ENCODE data around the gene RAB1B. TPM values are rescaled to one million over a fixed set of nuclear protein-coding genes. Genes with fewer than 3 reads are reported as not detected.

The RAB1B gene
- total RNA-seq, 2 donors from 2014 or later, result 122 to 126 TPM

GRCh38 chr11:66261578-66261977, 6.9 kb upstream of the RAB1B start:
- H3K9me3 ChIP-seq (ENCODE audit: control insufficient read depth, low read length), result no peaks in the 10 kb centered on the region
- no peak for DNase-seq
- Mint-ChIP-seq H3K27me3 (ENCODE audit: insufficient read depth) (no peaks in the 10 kb centered on the region), H3K4me1 (peaks cover 2% of the 10 kb centered on the region), H3K36me3 (ENCODE audit: low read depth) (peaks cover 43% of the 10 kb centered on the region), H3K4me3 (no peak overlapping the region), H3K27ac (no peak overlapping the region), H3K9me3 (no peaks in the 10 kb centered on the region)
- no peak overlapping the region for H3K4me3 ChIP-seq (ENCODE audit: low read length)
- WGBS, 2 experiments (ENCODE audit: insufficient coverage in 1 of 2, insufficient read length in 1 of 2), result 94 to 98% methylated on average over 13 to 16 of the region's 16 CpGs
- H3K27me3 ChIP-seq (ENCODE audit: control insufficient read depth, insufficient read depth, low read length, poor library complexity, severe bottlenecking), result no peaks in the 10 kb centered on the region
- H3K27ac ChIP-seq (ENCODE audit: low read depth, low read length), result no peak overlapping the region
- peaks cover 51% of the 10 kb centered on the region for H3K36me3 ChIP-seq (ENCODE audit: control insufficient read depth, insufficient read depth, low read length)
- H3K9ac ChIP-seq (ENCODE audit: extremely low read depth, low read length, poor library complexity, severe bottlenecking), result no peak overlapping the region
- TF ChIP-seq CTCF (conservative IDR thresholded peaks at IDR 0.05), result no peak
- H3K4me1 ChIP-seq (ENCODE audit: control insufficient read depth, insufficient read depth, low read length), result no peaks in the 10 kb centered on the region

GRCh38 chr11:66262191-66262590, 6.2 kb upstream of the RAB1B start:
- Mint-ChIP-seq H3K4me3 (no peak overlapping the region), H3K27ac (no peak overlapping the region), H3K36me3 (ENCODE audit: low read depth) (peaks cover 47% of the 10 kb centered on the region), H3K9me3 (no peaks in the 10 kb centered on the region), H3K27me3 (ENCODE audit: insufficient read depth) (no peaks in the 10 kb centered on the region), H3K4me1 (peaks cover 4% of the 10 kb centered on the region)
- Histone ChIP-seq H3K9me3 (ENCODE audit: control insufficient read depth, low read length) (no peaks in the 10 kb centered on the region), H3K9ac (ENCODE audit: extremely low read depth, low read length, poor library complexity, severe bottlenecking) (no peak overlapping the region), H3K27ac (ENCODE audit: low read depth, low read length) (no peak overlapping the region), H3K36me3 (ENCODE audit: control insufficient read depth, insufficient read depth, low read length) (peaks cover 54% of the 10 kb centered on the region), H3K4me1 (ENCODE audit: control insufficient read depth, insufficient read depth, low read length) (no peaks in the 10 kb centered on the region), H3K4me3 (ENCODE audit: low read length) (no peak overlapping the region), H3K27me3 (ENCODE audit: control insufficient read depth, insufficient read depth, low read length, poor library complexity, severe bottlenecking) (no peaks in the 10 kb centered on the region)
- 92 to 95% methylated on average over 3 to 5 of the region's 5 CpGs for WGBS, 2 experiments (ENCODE audit: insufficient coverage in 1 of 2, insufficient read length in 1 of 2)
- DNase-seq, result no peak
- TF ChIP-seq CTCF (conservative IDR thresholded peaks at IDR 0.05), result no peak

GRCh38 chr11:66262696-66263095, 5.7 kb upstream of the RAB1B start:
- no peak overlapping the region for H3K9ac ChIP-seq (ENCODE audit: extremely low read depth, low read length, poor library complexity, severe bottlenecking)
- H3K4me1 Mint-ChIP-seq, result peaks cover 5% of the 10 kb centered on the region
- 96 to 99% methylated on average over 8 to 12 of the region's 12 CpGs for WGBS, 2 experiments (ENCODE audit: insufficient coverage in 1 of 2, insufficient read length in 1 of 2)
- H3K4me3 Mint-ChIP-seq, result no peak overlapping the region
- no peak overlapping the region for H3K4me3 ChIP-seq (ENCODE audit: low read length)
- no peak for TF ChIP-seq CTCF (conservative IDR thresholded peaks at IDR 0.05)
- no peak for DNase-seq
- H3K4me1 ChIP-seq (ENCODE audit: control insufficient read depth, insufficient read depth, low read length), result no peaks in the 10 kb centered on the region
- H3K27me3 ChIP-seq (ENCODE audit: control insufficient read depth, insufficient read depth, low read length, poor library complexity, severe bottlenecking), result no peaks in the 10 kb centered on the region
- H3K36me3 ChIP-seq (ENCODE audit: control insufficient read depth, insufficient read depth, low read length), result peaks cover 54% of the 10 kb centered on the region
- peaks cover 47% of the 10 kb centered on the region for H3K36me3 Mint-ChIP-seq (ENCODE audit: low read depth)
- no peaks in the 10 kb centered on the region for H3K27me3 Mint-ChIP-seq (ENCODE audit: insufficient read depth)
- no peak overlapping the region for H3K27ac Mint-ChIP-seq
- no peaks in the 10 kb centered on the region for H3K9me3 Mint-ChIP-seq
- H3K27ac ChIP-seq (ENCODE audit: low read depth, low read length), result no peak overlapping the region
- H3K9me3 ChIP-seq (ENCODE audit: control insufficient read depth, low read length), result no peaks in the 10 kb centered on the region
